HepG2 (cell line): ENCODE measurements around the gene SLC25A11. TPM values are rescaled to one million over a fixed set of nuclear protein-coding genes. Genes with fewer than 3 reads are reported as not detected.

Experiments
- SIX4 ChIP-seq: sonication (generic); formaldehyde crosslinking; IDR thresholded peaks from 2 replicates; pipeline ENCODE4 v1.4.0; 2020; ENCODE audit warnings: missing genetic modification reagents
- SMC3 ChIP-seq: IDR thresholded peaks from 2 replicates; pipeline ENCODE4 v1.6.1; 2011; ENCODE audit warnings: low read length, improper control_type of control experiment
- SRSF4 ChIP-seq: fragments of 200-400 bp; formaldehyde crosslinking; IDR thresholded peaks from one replicate; pipeline ENCODE4 v1.6.1; 2018; ENCODE audit warnings: mild to moderate bottlenecking, low read depth, low read length, moderate library complexity; ENCODE audit not compliant: poor library complexity, severe bottlenecking
- STAG1 ChIP-seq: sonication (generic); formaldehyde crosslinking; IDR thresholded peaks from 2 replicates; pipeline ENCODE4 v1.4.0; 2020; ENCODE audit warnings: missing genetic modification reagents
- XRCC5 ChIP-seq: fragments of 200-400 bp; formaldehyde crosslinking; optimal IDR thresholded peaks from 2 replicates; pipeline ENCODE3; 2017; ENCODE audit warnings: mild to moderate bottlenecking, low read length
- YEATS2 ChIP-seq: sonication (generic); formaldehyde crosslinking; IDR thresholded peaks from 2 replicates; pipeline ENCODE4 v1.4.0; 2020; ENCODE audit warnings: missing genetic modification reagents, borderline replicate concordance
- ZBTB7A ChIP-seq: sonication (generic); formaldehyde crosslinking; IDR thresholded peaks from 2 replicates; pipeline ENCODE4 v1.8.0; 2022; ENCODE audit warnings: mild to moderate bottlenecking, missing genetic modification reagents
- ZNF251 ChIP-seq: sonication (generic); formaldehyde crosslinking; IDR thresholded peaks from 2 replicates; pipeline ENCODE4 v1.9.0; 2021; ENCODE audit warnings: mild to moderate bottlenecking, missing genetic modification reagents
- ZNF850 ChIP-seq: sonication (generic); formaldehyde crosslinking; conservative IDR thresholded peaks from 2 replicates; pipeline ENCODE4 v1.9.0; 2021; ENCODE audit warnings: mild to moderate bottlenecking, missing genetic modification reagents
- polyA plus RNA-seq, 8 experiments: library from polyadenylated mRNA; depleted of rRNA in 3 of 8; stranded (reverse) in 7 of 8; unstranded in 1 of 8; fragments of >200 nt; fragmentation: Illumina TruSeq in 4 of 8; extraction: Trizol in 4 of 8; gene quantifications; 2 replicates each; pipeline versions ENCODE4 v1.2.1 to v1.2.3, GENCODE V29; 2011 to 2016; ENCODE audit warnings: low read depth in 4 of 8, missing spikeins in 1 of 8, mixed read lengths in 1 of 8; ENCODE audit not compliant: insufficient read depth in 1 of 8
- total RNA-seq, 5 experiments: library from RNA; depleted of rRNA; stranded (reverse); fragments of >200 nt; fragmentation: Illumina TruSeq; extraction: Trizol; gene quantifications; 2 replicates each; pipeline ENCODE4 v1.2.3, GENCODE V29; 2016; ENCODE audit warnings: low read depth in 1 of 5
- TF ChIP-seq, protein P1 (sequence below): sonication (generic); formaldehyde crosslinking; IDR thresholded peaks from 2 replicates; pipeline ENCODE4 v1.5.1; 2020; ENCODE audit warnings: missing genetic modification reagents, mild to moderate bottlenecking, borderline replicate concordance
- TF ChIP-seq, protein P2 (sequence below): sonication (generic); formaldehyde crosslinking; IDR thresholded peaks from 2 replicates; pipeline ENCODE4 v1.5.1; 2020; ENCODE audit warnings: mild to moderate bottlenecking, moderate library complexity, missing genetic modification reagents
- TF ChIP-seq, protein P3 (sequence below): sonication (generic); formaldehyde crosslinking; IDR thresholded peaks from 2 replicates; pipeline ENCODE4 v1.4.0; 2020; ENCODE audit warnings: missing genetic modification reagents, borderline replicate concordance
- TF ChIP-seq, protein P4 (sequence below): sonication (generic); formaldehyde crosslinking; IDR thresholded peaks from 2 replicates; pipeline ENCODE4 v1.4.0; 2020; ENCODE audit warnings: missing genetic modification reagents

Gene SLC25A11
- total and polyA plus RNA-seq, 2 of the 13 experiments (the other 11 are each of a cell fraction or from before 2014, with no cell fraction given) = 35.4 to 47.2 TPM

DNA sequence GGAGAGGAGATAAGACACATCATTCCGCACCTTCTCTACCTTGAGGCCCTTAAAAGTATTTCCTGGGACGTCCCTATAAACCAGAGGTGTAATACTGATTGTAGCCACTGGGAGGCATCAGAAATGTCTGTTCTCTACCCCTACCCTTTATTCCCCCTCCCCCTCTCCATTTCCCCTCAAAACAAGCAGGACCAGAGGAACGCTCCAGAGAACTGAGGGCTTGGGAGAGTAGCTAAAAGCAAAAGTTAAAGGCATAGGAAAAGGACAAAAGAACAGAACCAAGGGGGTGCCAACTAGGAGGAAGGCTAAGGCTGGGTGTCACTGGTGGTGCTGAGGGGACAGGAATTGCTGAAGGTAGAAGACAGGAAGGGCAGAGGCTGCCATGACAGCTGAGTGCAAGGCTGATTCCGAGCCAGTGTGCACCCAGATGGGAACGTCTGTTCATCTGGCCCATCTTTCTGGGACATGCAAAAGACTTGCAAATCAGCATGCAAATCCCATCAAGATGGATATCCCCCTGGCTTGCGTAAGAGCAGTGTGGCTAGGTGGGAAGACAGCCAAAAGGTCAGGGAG lies 40.9 kb upstream of the SLC25A11 start (continued):
- TF ChIP-seq ZNF251 (CRISPR knock-in tag) (no peak), YEATS2 (peak; percentile 31; the same call in 1 of the 2 replicates), SRSF4 (no peak), SIX4 (CRISPR knock-in tag) (no peak), XRCC5 (no peak), STAG1 (peak; percentile 43), SMC3 (peak; percentile 76), ZNF850 (CRISPR knock-in tag) (no peak), ZBTB7A (CRISPR knock-in tag) (0 out of 2 replicates have a peak, but pooled peaks have one; percentile 27)
- TF ChIP-seq, protein P1, sequence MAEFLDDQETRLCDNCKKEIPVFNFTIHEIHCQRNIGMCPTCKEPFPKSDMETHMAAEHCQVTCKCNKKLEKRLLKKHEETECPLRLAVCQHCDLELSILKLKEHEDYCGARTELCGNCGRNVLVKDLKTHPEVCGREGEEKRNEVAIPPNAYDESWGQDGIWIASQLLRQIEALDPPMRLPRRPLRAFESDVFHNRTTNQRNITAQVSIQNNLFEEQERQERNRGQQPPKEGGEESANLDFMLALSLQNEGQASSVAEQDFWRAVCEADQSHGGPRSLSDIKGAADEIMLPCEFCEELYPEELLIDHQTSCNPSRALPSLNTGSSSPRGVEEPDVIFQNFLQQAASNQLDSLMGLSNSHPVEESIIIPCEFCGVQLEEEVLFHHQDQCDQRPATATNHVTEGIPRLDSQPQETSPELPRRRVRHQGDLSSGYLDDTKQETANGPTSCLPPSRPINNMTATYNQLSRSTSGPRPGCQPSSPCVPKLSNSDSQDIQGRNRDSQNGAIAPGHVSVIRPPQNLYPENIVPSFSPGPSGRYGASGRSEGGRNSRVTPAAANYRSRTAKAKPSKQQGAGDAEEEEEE (CRISPR knock-in tag) = no peak
- TF ChIP-seq, protein P2, sequence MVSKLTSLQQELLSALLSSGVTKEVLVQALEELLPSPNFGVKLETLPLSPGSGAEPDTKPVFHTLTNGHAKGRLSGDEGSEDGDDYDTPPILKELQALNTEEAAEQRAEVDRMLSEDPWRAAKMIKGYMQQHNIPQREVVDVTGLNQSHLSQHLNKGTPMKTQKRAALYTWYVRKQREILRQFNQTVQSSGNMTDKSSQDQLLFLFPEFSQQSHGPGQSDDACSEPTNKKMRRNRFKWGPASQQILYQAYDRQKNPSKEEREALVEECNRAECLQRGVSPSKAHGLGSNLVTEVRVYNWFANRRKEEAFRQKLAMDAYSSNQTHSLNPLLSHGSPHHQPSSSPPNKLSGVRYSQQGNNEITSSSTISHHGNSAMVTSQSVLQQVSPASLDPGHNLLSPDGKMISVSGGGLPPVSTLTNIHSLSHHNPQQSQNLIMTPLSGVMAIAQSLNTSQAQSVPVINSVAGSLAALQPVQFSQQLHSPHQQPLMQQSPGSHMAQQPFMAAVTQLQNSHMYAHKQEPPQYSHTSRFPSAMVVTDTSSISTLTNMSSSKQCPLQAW = 0 out of 2 replicates have a peak, but pooled peaks have one; percentile 49
- TF ChIP-seq, protein P3, sequence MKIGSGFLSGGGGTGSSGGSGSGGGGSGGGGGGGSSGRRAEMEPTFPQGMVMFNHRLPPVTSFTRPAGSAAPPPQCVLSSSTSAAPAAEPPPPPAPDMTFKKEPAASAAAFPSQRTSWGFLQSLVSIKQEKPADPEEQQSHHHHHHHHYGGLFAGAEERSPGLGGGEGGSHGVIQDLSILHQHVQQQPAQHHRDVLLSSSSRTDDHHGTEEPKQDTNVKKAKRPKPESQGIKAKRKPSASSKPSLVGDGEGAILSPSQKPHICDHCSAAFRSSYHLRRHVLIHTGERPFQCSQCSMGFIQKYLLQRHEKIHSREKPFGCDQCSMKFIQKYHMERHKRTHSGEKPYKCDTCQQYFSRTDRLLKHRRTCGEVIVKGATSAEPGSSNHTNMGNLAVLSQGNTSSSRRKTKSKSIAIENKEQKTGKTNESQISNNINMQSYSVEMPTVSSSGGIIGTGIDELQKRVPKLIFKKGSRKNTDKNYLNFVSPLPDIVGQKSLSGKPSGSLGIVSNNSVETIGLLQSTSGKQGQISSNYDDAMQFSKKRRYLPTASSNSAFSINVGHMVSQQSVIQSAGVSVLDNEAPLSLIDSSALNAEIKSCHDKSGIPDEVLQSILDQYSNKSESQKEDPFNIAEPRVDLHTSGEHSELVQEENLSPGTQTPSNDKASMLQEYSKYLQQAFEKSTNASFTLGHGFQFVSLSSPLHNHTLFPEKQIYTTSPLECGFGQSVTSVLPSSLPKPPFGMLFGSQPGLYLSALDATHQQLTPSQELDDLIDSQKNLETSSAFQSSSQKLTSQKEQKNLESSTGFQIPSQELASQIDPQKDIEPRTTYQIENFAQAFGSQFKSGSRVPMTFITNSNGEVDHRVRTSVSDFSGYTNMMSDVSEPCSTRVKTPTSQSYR = peak; percentile 81
- TF ChIP-seq, protein P4, sequence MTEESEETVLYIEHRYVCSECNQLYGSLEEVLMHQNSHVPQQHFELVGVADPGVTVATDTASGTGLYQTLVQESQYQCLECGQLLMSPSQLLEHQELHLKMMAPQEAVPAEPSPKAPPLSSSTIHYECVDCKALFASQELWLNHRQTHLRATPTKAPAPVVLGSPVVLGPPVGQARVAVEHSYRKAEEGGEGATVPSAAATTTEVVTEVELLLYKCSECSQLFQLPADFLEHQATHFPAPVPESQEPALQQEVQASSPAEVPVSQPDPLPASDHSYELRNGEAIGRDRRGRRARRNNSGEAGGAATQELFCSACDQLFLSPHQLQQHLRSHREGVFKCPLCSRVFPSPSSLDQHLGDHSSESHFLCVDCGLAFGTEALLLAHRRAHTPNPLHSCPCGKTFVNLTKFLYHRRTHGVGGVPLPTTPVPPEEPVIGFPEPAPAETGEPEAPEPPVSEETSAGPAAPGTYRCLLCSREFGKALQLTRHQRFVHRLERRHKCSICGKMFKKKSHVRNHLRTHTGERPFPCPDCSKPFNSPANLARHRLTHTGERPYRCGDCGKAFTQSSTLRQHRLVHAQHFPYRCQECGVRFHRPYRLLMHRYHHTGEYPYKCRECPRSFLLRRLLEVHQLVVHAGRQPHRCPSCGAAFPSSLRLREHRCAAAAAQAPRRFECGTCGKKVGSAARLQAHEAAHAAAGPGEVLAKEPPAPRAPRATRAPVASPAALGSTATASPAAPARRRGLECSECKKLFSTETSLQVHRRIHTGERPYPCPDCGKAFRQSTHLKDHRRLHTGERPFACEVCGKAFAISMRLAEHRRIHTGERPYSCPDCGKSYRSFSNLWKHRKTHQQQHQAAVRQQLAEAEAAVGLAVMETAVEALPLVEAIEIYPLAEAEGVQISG = 0 out of 2 replicates have a peak, but pooled peaks have one; percentile 1
